Measurements from ENCODE around the gene CELSR1.

DNA sequence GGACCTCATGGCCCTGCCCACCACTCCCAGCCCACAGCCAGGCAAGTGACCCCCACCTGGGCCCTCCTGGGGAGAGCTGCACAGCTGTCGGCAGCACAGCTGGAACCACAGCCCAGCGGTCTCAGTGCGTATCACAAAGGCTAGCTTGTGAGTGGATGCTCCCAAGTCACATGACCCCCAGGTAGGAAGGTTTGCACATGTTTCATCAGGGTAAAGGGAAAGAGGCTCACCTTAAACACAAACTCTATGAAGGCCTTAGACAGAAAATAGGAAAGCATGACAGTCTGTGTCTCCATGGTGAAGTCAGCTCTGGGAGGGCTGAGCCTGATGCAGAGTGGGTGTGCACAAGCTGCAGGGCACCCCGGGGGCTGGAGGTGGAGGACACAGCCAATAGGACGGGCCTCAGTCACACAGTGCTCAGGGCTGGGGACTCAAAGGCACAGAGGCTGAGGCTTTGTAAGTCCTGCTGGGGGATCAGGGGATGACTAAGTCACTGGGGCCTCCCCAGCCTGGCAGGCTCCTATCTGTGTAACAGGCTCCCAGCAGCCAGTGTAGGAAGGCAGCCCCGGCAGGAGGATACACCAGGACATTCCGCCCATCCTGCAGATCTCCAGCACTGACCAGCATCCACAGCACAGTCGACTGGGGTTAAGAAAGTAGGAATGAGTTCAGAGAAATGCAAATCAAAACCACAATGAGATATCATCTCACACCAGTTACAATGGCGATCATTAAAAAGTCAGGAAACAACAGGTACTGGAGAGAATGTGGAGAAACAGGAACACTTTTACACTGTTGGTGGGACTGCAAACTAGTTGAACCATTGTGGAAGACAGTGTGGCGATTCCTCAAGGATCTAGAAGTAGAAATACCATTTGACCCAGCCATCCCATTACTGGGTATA lies 22.0 kb downstream of the CELSR1 start:
- TF ChIP-seq, protein P1, sequence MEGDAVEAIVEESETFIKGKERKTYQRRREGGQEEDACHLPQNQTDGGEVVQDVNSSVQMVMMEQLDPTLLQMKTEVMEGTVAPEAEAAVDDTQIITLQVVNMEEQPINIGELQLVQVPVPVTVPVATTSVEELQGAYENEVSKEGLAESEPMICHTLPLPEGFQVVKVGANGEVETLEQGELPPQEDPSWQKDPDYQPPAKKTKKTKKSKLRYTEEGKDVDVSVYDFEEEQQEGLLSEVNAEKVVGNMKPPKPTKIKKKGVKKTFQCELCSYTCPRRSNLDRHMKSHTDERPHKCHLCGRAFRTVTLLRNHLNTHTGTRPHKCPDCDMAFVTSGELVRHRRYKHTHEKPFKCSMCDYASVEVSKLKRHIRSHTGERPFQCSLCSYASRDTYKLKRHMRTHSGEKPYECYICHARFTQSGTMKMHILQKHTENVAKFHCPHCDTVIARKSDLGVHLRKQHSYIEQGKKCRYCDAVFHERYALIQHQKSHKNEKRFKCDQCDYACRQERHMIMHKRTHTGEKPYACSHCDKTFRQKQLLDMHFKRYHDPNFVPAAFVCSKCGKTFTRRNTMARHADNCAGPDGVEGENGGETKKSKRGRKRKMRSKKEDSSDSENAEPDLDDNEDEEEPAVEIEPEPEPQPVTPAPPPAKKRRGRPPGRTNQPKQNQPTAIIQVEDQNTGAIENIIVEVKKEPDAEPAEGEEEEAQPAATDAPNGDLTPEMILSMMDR (conservative IDR thresholded peaks at IDR 0.05; ENCODE audit: low read depth, low read length): no peak
- no peak for TF ChIP-seq EZH2phosphoT487 (IDR thresholded peaks at IDR 0.05; ENCODE audit: borderline replicate concordance, low read length)

All from PC-3 (cell line).